22Rv1 (cell line): ENCODE measurements around the gene NGFR.

Experiments
- H3K27ac ChIP-seq: fragments of 450-650 bp; 2 replicates; pipeline ENCODE4 v1.5.1; 2017
- CTCF ChIP-seq: fragments of 450-650 bp; IDR thresholded peaks from 2 replicates; pipeline ENCODE4 v1.5.1; 2017; ENCODE audit warnings: mild to moderate bottlenecking
- ZFX ChIP-seq: fragments of 450-650 bp; IDR thresholded peaks from 2 replicates; pipeline ENCODE4 v1.6.1; 2017; ENCODE audit warnings: antibody characterized with exemption, borderline replicate concordance

The NGFR gene

GRCh38 chr17:49454050-49454449, 41.0 kb upstream of the NGFR start:
- no peak overlapping the region for H3K27ac ChIP-seq
- TF ChIP-seq CTCF, result no peak
- no peak for TF ChIP-seq ZFX

GRCh38 chr17:49455272-49455861, 39.7 kb upstream of the NGFR start:
- H3K27ac ChIP-seq, result no peak overlapping the region
- no peak for TF ChIP-seq ZFX

DNA sequence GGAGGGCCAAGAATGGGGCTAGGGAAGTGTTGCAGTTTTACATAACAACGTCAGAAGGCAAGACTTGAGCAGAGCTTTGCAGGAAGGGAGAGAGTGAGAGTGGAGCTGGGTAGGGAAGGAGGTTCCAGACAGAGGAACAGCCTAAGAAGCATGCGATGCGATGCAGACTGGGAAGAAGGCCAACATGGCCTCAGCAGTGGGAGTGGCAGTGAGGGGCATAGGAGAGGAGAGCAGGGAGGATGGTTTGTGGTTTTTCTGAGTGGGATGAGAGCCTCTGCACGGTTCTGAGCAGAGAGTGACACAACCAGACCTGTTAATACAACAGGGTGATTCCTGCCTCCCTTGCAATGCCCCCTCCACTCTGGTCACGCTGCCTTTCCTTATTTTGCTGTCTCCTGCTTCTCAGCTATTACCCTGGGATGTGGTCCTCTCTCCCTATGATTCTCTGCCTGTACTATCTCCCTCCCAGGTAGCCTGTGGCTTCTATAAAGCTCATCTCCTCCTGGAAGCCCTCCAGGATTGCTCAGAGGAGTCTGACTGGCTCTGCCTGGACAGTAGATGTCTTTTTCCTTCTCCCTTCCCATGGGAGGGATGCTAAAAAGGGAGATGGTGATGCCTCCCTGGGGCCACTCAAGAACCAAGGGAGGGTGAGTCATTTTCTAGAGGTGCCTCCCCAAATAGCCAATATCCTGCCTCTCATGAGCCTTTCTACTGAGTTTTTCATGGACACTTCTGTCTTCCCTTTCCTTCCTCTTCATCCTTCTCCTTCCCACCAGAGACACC, 38.7 kb upstream of the NGFR start:
- no peak overlapping the region for H3K27ac ChIP-seq
- TF ChIP-seq CTCF, result no peak
- no peak for TF ChIP-seq ZFX

DNA sequence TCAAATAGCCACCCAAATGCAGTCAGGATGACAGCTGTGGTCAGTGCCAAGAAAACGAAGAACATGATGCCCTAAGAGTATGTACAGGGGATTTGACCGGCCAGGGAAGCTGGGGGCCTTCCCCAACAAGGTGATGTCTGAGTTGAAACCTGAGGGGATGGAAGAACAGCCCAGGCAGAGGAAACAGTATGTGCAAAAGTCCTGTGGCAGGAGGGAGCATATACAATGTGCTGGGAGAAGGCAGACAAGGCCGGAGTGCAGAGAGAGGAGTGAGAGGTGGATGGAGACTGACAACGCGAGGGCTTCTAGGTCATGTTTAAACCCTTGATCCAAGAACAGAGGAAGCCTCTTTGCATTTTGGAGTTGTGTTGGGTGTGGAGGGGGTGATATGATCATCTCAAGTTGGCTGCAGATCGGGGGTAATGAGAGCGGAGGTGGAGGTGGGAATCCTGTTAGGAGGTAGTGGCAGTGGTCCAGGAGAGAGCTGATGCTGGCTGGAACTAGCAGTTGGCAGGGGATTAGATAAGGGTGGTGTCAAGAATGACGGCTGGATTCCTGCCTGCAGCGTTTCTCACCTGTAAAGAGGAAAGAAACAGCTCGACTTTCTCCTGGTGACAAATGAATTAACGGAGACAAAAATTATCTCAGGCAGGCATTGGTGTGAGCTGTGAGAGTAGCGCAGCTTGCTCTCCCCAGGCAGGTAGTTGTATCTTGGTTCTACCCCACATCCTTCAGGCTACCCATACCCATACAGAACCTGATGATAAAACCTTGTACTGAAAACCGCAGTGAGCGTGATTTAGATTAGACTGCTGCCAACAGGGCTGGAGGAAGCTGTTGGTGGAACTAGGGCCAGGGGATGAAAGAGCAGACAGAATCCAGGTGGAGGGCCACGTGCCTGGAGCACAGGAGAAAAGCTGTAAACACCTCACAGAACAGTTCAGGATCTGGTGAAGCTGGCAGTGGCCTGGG, 37.2 kb upstream of the NGFR start:
- TF ChIP-seq ZFX (no peak), CTCF (no peak)
- H3K27ac ChIP-seq, result no peak overlapping the region

DNA sequence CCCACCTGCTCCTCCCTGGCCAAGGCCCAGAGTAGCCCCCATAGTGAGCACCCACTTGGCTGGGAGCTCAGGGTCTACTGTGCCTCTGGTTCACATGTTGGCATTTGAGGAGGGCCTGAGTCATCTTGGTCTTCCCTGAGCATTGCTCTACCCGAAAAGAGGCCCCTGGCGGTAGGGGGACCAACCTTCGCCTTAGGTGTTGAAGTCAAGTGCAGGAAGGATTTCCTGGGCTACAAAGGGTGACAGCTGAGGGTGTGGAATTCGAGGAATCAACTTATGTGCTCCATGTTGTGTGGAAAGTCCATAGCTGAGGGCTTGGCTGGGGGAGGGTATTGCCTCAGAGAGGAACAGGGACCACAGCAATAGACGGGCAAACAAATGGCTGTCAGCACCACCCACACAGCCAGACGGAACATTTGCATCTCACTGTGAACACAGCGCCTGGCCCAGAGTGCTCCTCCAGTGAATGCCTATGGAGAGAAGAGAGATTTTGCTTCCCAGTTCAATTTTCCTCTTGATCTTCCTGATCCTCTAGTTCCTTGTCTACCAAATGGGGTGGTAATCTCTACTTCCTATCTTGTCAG, 35.6 kb upstream of the NGFR start:
- H3K27ac ChIP-seq, result no peak overlapping the region
- no peak for TF ChIP-seq CTCF
- TF ChIP-seq ZFX, result no peak

DNA sequence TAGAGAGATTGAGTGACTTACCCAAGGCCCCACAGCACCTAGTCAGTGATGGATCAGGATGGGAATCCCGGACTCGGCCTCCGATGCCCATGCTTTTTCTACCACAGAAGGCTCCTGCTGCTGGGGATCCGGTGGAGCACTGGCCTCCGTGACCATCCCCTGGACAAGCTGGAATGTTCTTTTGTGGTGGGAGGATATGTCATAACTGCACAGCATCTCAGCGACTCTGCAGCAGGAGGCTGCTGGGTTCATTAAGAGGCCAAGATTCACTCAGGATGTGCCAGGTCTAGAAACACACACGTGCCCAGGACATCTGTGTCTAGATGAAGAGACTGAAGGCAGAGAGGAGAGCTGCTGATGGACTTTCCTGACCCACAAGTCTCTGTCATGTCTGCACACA, 34.7 kb upstream of the NGFR start:
- no peak for TF ChIP-seq ZFX
- TF ChIP-seq CTCF, result no peak
- no peak overlapping the region for H3K27ac ChIP-seq

DNA sequence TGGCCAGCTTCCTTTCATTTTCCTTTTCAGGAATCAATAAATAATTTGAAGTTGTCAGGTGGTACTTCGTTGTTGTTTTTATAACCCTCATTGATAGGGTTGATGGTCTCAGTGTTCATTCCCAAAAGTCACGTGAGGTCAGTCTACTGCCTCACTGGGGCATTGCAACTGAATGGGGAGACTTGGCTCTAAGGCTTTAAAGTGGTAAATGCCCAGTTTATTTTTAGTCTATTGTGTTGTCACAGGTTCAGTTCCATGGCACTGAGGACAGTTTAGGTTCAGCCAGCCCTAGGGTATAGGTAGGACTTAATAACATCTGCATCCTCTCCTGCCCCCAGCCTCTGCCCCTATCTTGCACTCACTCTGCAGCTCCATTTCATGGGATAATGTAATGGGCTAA, 33.5 kb upstream of the NGFR start:
- no peak overlapping the region for H3K27ac ChIP-seq
- no peak for TF ChIP-seq ZFX
- no peak for TF ChIP-seq CTCF
